Neuronal stem cell (in vitro differentiated cells): Measurements from ENCODE around the gene AMN. TPM values are rescaled to one million over a fixed set of nuclear protein-coding genes. Genes with fewer than 3 reads are reported as not detected.

Experiments
- DNase-seq: peaks from one replicate; pipeline ENCODE4 v3.0.0-alpha.2; 2013; ENCODE audit warnings: low spot score
- H2AFZ ChIP-seq: one replicate; pipeline ENCODE4 v1.6.1; 2013; ENCODE audit warnings: mild to moderate bottlenecking, low read length, inconsistent platforms
- H2AK5ac ChIP-seq: 2 replicates; pipeline ENCODE4 v1.6.1; 2013; ENCODE audit warnings: low read depth, mild to moderate bottlenecking, inconsistent platforms, low read length, moderate library complexity, mixed read lengths
- H2BK120ac ChIP-seq: 2 replicates; pipeline ENCODE4 v1.6.1; 2013; ENCODE audit warnings: low read depth, mild to moderate bottlenecking, inconsistent platforms, low read length, moderate library complexity, mixed read lengths
- H2BK12ac ChIP-seq: one replicate; pipeline ENCODE4 v1.6.1; 2013; ENCODE audit warnings: low read length, inconsistent platforms
- H2BK15ac ChIP-seq: 2 replicates; pipeline ENCODE4 v1.6.1; 2013; ENCODE audit warnings: mild to moderate bottlenecking, low read length, inconsistent platforms, mixed read lengths
- H2BK5ac ChIP-seq: one replicate; pipeline ENCODE4 v1.6.1; 2013; ENCODE audit warnings: inconsistent platforms, mild to moderate bottlenecking, low read length, moderate library complexity
- H3K14ac ChIP-seq: one replicate; pipeline ENCODE4 v1.6.1; 2013; ENCODE audit warnings: low read length, inconsistent platforms
- H3K18ac ChIP-seq: 2 replicates; pipeline ENCODE4 v1.6.1; 2013; ENCODE audit warnings: low read length, inconsistent platforms
- H3K23ac ChIP-seq: 2 replicates; pipeline ENCODE4 v1.6.1; 2013; ENCODE audit warnings: low read depth, mild to moderate bottlenecking, mixed read lengths, low read length, inconsistent platforms; ENCODE audit not compliant: poor library complexity
- H3K27ac ChIP-seq: replicated peaks from 3 replicates; pipeline ENCODE4 v1.5.1; 2013; ENCODE audit warnings: low read length, inconsistent platforms
- H3K27me3 ChIP-seq, 3 experiments: 2 replicates each; pipeline ENCODE4 v1.6.1; 2013; ENCODE audit warnings: low read length in 3 of 3, mild to moderate bottlenecking in 2 of 3, inconsistent platforms in 1 of 3, low read depth in 1 of 3, mixed read lengths in 1 of 3, moderate library complexity in 1 of 3; ENCODE audit not compliant: control insufficient read depth in 3 of 3, insufficient read depth in 3 of 3
- H3K36me3 ChIP-seq, 2 donors: replicated peaks in 1 of 2; 2 replicates each; pipeline ENCODE4 v1.6.1; 2013; ENCODE audit warnings: low read length in 2 of 2; ENCODE audit not compliant: control insufficient read depth in 2 of 2, insufficient read depth in 2 of 2
- H3K4ac ChIP-seq: 2 replicates; pipeline ENCODE4 v1.6.1; 2013; ENCODE audit warnings: inconsistent platforms, mild to moderate bottlenecking, low read length, moderate library complexity
- H3K4me1 ChIP-seq, 2 donors: 1 replicate in 1 of 2; 2 replicates in 1 of 2; pipeline ENCODE4 v1.6.1; 2013; ENCODE audit warnings: low read length in 2 of 2, low read depth in 1 of 2; ENCODE audit not compliant: control insufficient read depth in 2 of 2, insufficient read depth in 1 of 2
- H3K4me2 ChIP-seq: one replicate; pipeline ENCODE4 v1.6.1; 2013; ENCODE audit warnings: mild to moderate bottlenecking, low read length, inconsistent platforms; ENCODE audit not compliant: insufficient read depth, poor library complexity, severe bottlenecking
- H3K4me3 ChIP-seq, 2 donors: 2 replicates each; pipeline ENCODE4 v1.5.1; 2013; ENCODE audit warnings: low read length in 2 of 2, mild to moderate bottlenecking in 2 of 2, inconsistent platforms in 1 of 2, moderate library complexity in 1 of 2
- H3K79me1 ChIP-seq: one replicate; pipeline ENCODE4 v1.6.1; 2013; ENCODE audit warnings: low read depth, mild to moderate bottlenecking, inconsistent platforms, low read length, moderate library complexity
- H3K9ac ChIP-seq: one replicate; pipeline ENCODE4 v1.6.1; 2013; ENCODE audit warnings: mild to moderate bottlenecking, low read depth, low read length, inconsistent platforms; ENCODE audit not compliant: poor library complexity
- H3K9me3 ChIP-seq, 2 donors: replicated peaks in 1 of 2; 2 replicates each; pipeline versions ENCODE3 to v1.6.1; 2013; ENCODE audit warnings: low read length in 2 of 2, mild to moderate bottlenecking in 2 of 2, inconsistent platforms in 1 of 2, low read depth in 1 of 2, mixed read lengths in 1 of 2, moderate library complexity in 1 of 2; ENCODE audit not compliant: control insufficient read depth in 2 of 2, insufficient read depth in 1 of 2
- H4K8ac ChIP-seq: one replicate; pipeline ENCODE4 v1.6.1; 2013; ENCODE audit warnings: low read depth, mild to moderate bottlenecking, inconsistent platforms, low read length, moderate library complexity
- H4K91ac ChIP-seq: one replicate; pipeline ENCODE4 v1.6.1; 2013; ENCODE audit warnings: low read length, low read depth, mild to moderate bottlenecking, inconsistent platforms; ENCODE audit not compliant: poor library complexity
- WGBS, 2 donors: extraction: QIAGEN DNeasy Blood & Tissue Kit; methylation state at CpG; one replicate each; pipeline ENCODE4 v1.1.7; 2013; ENCODE audit warnings: missing lambda C conversion rate in 2 of 2, mixed read lengths in 1 of 2; ENCODE audit not compliant: insufficient read length in 2 of 2, insufficient replicate concordance in 1 of 2; ENCODE audit errors: extremely low coverage in 2 of 2; 5-methylcytosine and 5-hydroxymethylcytosine counted together
- polyA plus RNA-seq, 2 experiments: library from polyadenylated mRNA; stranded (reverse); fragments of 200-250 nt; gene quantifications; one replicate each; pipeline ENCODE4 v1.2.3, GENCODE V29; 2013

The AMN gene
- 0.46 TPM for polyA plus RNA-seq (2013, experiment 1 of 2)
- 0.28 TPM for polyA plus RNA-seq (2013, experiment 2 of 2)

DNA sequence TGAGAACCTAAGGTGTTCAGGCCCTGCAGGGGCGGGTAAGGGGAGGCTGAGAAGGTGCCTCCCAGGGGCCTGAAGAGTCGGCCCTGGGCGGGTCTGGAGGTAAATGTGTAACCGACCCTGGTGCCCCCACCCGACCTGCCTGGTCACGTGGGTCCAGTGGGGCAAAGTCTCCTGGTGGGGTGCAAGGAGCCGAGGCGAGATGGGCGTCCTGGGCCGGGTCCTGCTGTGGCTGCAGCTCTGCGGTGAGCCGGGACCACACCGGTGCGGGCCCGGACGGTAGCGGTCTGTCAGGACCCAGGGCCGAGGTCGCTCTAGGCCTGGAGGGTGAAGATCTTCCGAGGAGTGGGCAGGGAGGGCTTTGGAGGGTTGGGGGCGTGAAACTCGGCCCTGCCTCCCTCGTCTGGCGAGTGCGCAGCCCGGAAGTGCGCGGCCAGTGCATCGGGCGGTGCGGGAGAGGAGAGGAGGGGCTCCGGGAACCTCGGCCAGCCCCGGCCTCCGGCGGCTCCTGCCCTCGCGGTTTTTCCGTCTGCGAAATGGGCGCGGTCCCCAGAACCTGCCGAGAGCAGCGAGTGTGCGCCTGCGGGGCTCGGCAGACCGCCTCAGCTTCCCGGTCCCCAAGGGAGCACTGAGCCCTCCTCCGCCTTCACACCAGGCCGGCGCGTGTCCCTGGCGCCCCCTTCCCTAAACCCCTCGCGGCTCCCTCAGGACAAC is at the start of gene AMN:
TSS of gene AMN (plus strand) at position 174 of the 711 bp plus-strand sequence. CDS start at position 200, 26 bp downstream.
- H2BK12ac ChIP-seq = no peak within 1 kb of the TSS
- peak within 1 kb of the TSS; percentile 25 for H2AK5ac ChIP-seq
- no peaks in the 10 kb centered on the region for H3K79me1 ChIP-seq
- H3K14ac ChIP-seq = no peak within 1 kb of the TSS
- H3K18ac ChIP-seq = peak within 1 kb of the TSS; percentile 73
- no peak within 1 kb of the TSS for H3K4me3 ChIP-seq
- peaks cover 0 to 8% of the 10 kb centered on the region in 2 donors for H3K4me1 ChIP-seq
- H3K27ac ChIP-seq = no peak within 1 kb of the TSS
- no peak within 1 kb of the TSS for H3K4ac ChIP-seq
- H3K27me3 ChIP-seq = peaks cover 4 to 35% (median 13%) of the 10 kb centered on the region in 3 experiments
- peak within 1 kb of the TSS; percentile 69 for H3K23ac ChIP-seq
- H3K9me3 ChIP-seq = peaks cover 6 to 8% of the 10 kb centered on the region in 2 donors
- H2BK5ac ChIP-seq = no peak within 1 kb of the TSS
- H2AFZ ChIP-seq = no peak within 1 kb of the TSS
- no peak within 1 kb of the TSS for H3K4me2 ChIP-seq
- WGBS, 2 donors = no CpG with 5 or more reads among the region's 56 CpGs
- H2BK120ac ChIP-seq = no peak within 1 kb of the TSS
- no peak within 1 kb of the TSS for H4K91ac ChIP-seq
- no peak for DNase-seq
- H2BK15ac ChIP-seq = no peak within 1 kb of the TSS
- no peak within 1 kb of the TSS for H4K8ac ChIP-seq
- no peak within 1 kb of the TSS for H3K9ac ChIP-seq
- H3K36me3 ChIP-seq = no peaks in the 10 kb centered on the region

DNA sequence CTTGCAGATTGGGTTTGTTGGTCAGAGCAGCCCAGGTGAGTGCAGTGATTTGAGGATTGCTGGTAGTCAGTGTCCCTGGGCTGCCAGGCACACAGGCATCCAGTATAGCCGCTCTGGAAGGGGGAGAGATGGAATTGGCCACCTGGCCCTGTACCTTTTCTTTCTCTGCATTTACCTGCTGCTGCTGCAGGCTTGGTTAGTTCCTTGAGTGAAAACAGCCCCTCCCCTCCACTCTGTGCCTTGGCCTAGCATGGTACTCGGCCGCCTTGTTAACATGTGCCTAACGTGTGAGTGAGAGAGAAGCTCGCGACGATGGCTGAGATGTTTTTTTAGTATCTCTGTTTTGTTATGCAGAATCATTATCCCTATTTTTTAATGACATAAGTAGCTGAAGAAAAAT is 49.3 kb upstream of the AMN start:
- Histone ChIP-seq H2BK12ac (no peak overlapping the region), H4K8ac (no peak overlapping the region), H3K4ac (no peak overlapping the region), H2BK5ac (no peak overlapping the region), H3K36me3 (peaks cover 17 to 68% of the 10 kb centered on the region in 2 donors), H3K14ac (no peak overlapping the region), H3K27ac (no peak overlapping the region), H2AFZ (no peak overlapping the region), H2AK5ac (no peak overlapping the region), H3K4me1 (no peaks in the 10 kb centered on the region), H3K4me3 (no peak overlapping the region), H3K27me3 (no peaks in the 10 kb centered on the region), H3K18ac (no peak overlapping the region), H3K9ac (no peak overlapping the region), H2BK15ac (no peak overlapping the region), H3K9me3 (peaks cover 0 to 1% of the 10 kb centered on the region in 2 donors), H3K79me1 (no peaks in the 10 kb centered on the region), H3K23ac (no peak overlapping the region), H3K4me2 (no peak overlapping the region), H4K91ac (no peak overlapping the region), H2BK120ac (no peak overlapping the region)
- DNase-seq = no peak
- no CpG with 5 or more reads among the region's 7 CpGs for WGBS, 2 donors

DNA sequence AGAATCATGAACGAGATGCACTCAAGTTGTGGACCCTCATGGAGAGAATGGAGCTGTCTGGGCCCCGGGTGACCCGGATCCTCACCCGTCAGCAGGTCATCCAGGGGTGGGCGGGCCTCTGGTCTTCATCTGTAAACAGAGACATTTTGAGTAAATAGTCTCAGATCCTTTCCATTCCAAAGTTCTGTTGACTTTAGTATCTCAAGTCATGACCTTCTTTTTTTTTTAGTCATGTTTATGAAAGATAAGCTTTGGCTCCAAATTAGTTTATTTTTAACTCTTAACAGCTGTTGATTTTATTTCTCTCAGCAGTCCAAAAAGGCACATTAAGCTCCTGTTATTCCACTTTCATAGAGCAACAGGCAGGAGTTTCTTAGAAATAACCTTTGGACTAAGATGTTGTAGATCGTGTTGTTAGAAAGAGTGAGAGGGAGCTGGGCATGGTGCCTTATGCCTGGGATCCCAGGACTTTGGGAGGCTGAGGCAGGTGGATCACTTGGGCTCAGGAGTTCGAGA is 48.9 kb upstream of the AMN start:
- Histone ChIP-seq H2BK12ac (no peak overlapping the region), H3K9me3 (peaks cover 0 to 1% of the 10 kb centered on the region in 2 donors), H2BK15ac (no peak overlapping the region), H4K8ac (no peak overlapping the region), H2BK120ac (no peak overlapping the region), H2BK5ac (no peak overlapping the region), H3K36me3 (peaks cover 18 to 68% of the 10 kb centered on the region in 2 donors), H3K4me1 (no peaks in the 10 kb centered on the region), H3K14ac (no peak overlapping the region), H3K4me2 (no peak overlapping the region), H3K4me3 (no peak overlapping the region), H3K79me1 (no peaks in the 10 kb centered on the region), H3K27me3 (no peaks in the 10 kb centered on the region), H2AFZ (no peak overlapping the region), H4K91ac (no peak overlapping the region), H3K23ac (no peak overlapping the region), H2AK5ac (no peak overlapping the region), H3K27ac (no peak overlapping the region), H3K18ac (no peak overlapping the region), H3K4ac (no peak overlapping the region), H3K9ac (no peak overlapping the region)
- WGBS, 2 donors = no CpG with 5 or more reads among the region's 7 CpGs
- no peak for DNase-seq

DNA sequence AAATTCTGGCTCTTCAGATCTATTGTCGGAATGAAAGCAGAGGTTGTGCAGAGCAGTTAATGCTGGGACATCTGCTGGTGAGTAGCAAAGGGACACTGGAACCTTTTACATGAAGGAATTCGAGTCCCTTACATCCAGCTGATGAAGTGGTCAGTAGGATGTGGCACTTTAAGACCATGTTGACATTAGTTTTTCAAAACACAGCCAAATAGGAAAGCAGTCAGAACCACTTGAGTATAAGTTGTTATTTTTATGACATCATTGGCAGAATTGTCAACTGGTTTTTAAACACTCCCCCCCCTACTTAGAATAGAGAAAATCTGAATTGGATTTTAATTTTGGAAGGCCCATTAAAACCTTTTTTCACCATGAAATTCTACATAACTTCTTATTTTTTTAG is 46.8 kb upstream of the AMN start:
- no peak overlapping the region for H2AK5ac ChIP-seq
- H3K4me2 ChIP-seq = no peak overlapping the region
- no peak overlapping the region for H3K4ac ChIP-seq
- H3K9ac ChIP-seq = no peak overlapping the region
- H3K18ac ChIP-seq = no peak overlapping the region
- H3K4me3 ChIP-seq = no peak overlapping the region
- H3K27ac ChIP-seq = no peak overlapping the region
- no peaks in the 10 kb centered on the region for H3K9me3 ChIP-seq
- H2BK15ac ChIP-seq = no peak overlapping the region
- no peak overlapping the region for H4K91ac ChIP-seq
- no peak overlapping the region for H2BK120ac ChIP-seq
- no peak overlapping the region for H3K23ac ChIP-seq
- no peak overlapping the region for H2AFZ ChIP-seq
- H2BK5ac ChIP-seq = no peak overlapping the region
- no peaks in the 10 kb centered on the region for H3K4me1 ChIP-seq
- H3K27me3 ChIP-seq = no peaks in the 10 kb centered on the region
- H3K36me3 ChIP-seq = peaks cover 18 to 68% of the 10 kb centered on the region in 2 donors
- H3K79me1 ChIP-seq = no peaks in the 10 kb centered on the region
- H2BK12ac ChIP-seq = no peak overlapping the region
- WGBS, 2 donors = no CpG with 5 or more reads among the region's 2 CpGs
- no peak overlapping the region for H4K8ac ChIP-seq
- H3K14ac ChIP-seq = no peak overlapping the region
- DNase-seq = no peak
